K562 (cell line): ENCODE results near the gene KLHL18. TPM values are rescaled to one million over a fixed set of nuclear protein-coding genes. Genes with fewer than 3 reads are reported as not detected.

Experiments
- CEBPB ChIP-seq: fragments of 450-650 bp; IDR thresholded peaks from 2 replicates; pipeline ENCODE4 v1.6.1; 2016; ENCODE audit warnings: missing genetic modification characterization, missing compliant biosample characterization
- DNMT1 ChIP-seq: fragments of 450-650 bp; IDR thresholded peaks from 2 replicates; pipeline ENCODE4 v1.6.1; 2016; ENCODE audit warnings: antibody characterized with exemption, mild to moderate bottlenecking
- E2F3 ChIP-seq: fragments of 250-450 bp; sonication (Bioruptor Pico); IDR thresholded peaks from 2 replicates; pipeline ENCODE4 v1.4.0; 2020; ENCODE audit warnings: mild to moderate bottlenecking
- EGR1 ChIP-seq: fragments of 450-650 bp; conservative IDR thresholded peaks from 2 replicates; pipeline ENCODE4 v1.6.1; 2017; ENCODE audit warnings: mild to moderate bottlenecking
- FOXP1 ChIP-seq: sonication (generic); formaldehyde crosslinking; IDR thresholded peaks from 2 replicates; pipeline ENCODE4 v1.8.0; 2022; ENCODE audit warnings: mild to moderate bottlenecking, missing genetic modification reagents
- HDAC2 ChIP-seq: fragments of 450-650 bp; IDR thresholded peaks from 2 replicates; pipeline ENCODE4 v1.6.1; 2016; ENCODE audit warnings: mild to moderate bottlenecking
- MCM2 ChIP-seq: fragments of 450-650 bp; IDR thresholded peaks from 2 replicates; pipeline ENCODE4 v1.6.1; 2017; ENCODE audit warnings: low read depth, mild to moderate bottlenecking
- NCOA6 ChIP-seq: fragments of 450-650 bp; IDR thresholded peaks from 2 replicates; pipeline ENCODE4 v1.6.1; 2017; ENCODE audit warnings: mild to moderate bottlenecking
- PCBP2 ChIP-seq: fragments of 200-400 bp; formaldehyde crosslinking; IDR thresholded peaks from 2 replicates; pipeline ENCODE4 v1.6.1; 2018; ENCODE audit warnings: low read length, low read depth, mild to moderate bottlenecking, moderate library complexity; ENCODE audit not compliant: poor library complexity, severe bottlenecking
- PHTF2 ChIP-seq: fragments of 250-450 bp; sonication (Bioruptor Pico); IDR thresholded peaks from 2 replicates; pipeline ENCODE4 v1.5.0; 2021; ENCODE audit warnings: mild to moderate bottlenecking
- PTTG1 ChIP-seq: fragments of 450-650 bp; IDR thresholded peaks from 2 replicates; pipeline ENCODE4 v1.6.1; 2016; ENCODE audit warnings: low read depth, mild to moderate bottlenecking, missing genetic modification characterization, missing compliant biosample characterization
- TAF1 ChIP-seq: IDR thresholded peaks from 2 replicates; pipeline ENCODE4 v1.6.1; 2011; ENCODE audit warnings: mild to moderate bottlenecking, low read length, moderate library complexity; ENCODE audit not compliant: insufficient read depth, control insufficient read depth, severe bottlenecking; ENCODE audit errors: extremely low read depth
- THRAP3 ChIP-seq: fragments of 450-650 bp; IDR thresholded peaks from 2 replicates; pipeline ENCODE4 v1.6.1; 2016; ENCODE audit warnings: mild to moderate bottlenecking, inconsistent platforms, borderline replicate concordance
- ZNF134 ChIP-seq: fragments of 250-450 bp; sonication (Bioruptor Pico); conservative IDR thresholded peaks from 2 replicates; pipeline ENCODE4 v1.4.0; 2020
- ZNF24 ChIP-seq: fragments of 450-650 bp; IDR thresholded peaks from 2 replicates; pipeline ENCODE4 v1.6.1; 2016
- ZNF274 ChIP-seq: IDR thresholded peaks from 2 replicates; pipeline ENCODE4 v1.6.1; 2011; ENCODE audit warnings: low read depth, mild to moderate bottlenecking, low read length, moderate library complexity, borderline replicate concordance
- polyA plus RNA-seq, 8 experiments: library from polyadenylated mRNA; depleted of rRNA in 4 of 8; stranded (reverse) in 5 of 8; unstranded in 3 of 8; fragments of >200 nt; fragmentation: Nextera tagmentation in 2 of 8; fragmentation: Illumina TruSeq in 1 of 8; extraction: Ambion mirVana in 2 of 8; extraction: Trizol in 1 of 8; gene quantifications; 2 replicates each; pipeline versions ENCODE4 v1.2.1 to v1.2.3, GENCODE V29; 2011 to 2014; ENCODE audit warnings: inconsistent platforms in 1 of 8, missing spikeins in 1 of 8
- total RNA-seq, 7 experiments: library from RNA; depleted of rRNA in 6 of 7; stranded (reverse); fragments of >200 nt in 6 of 7; fragmentation: Illumina TruSeq in 2 of 7; extraction: Trizol in 2 of 7; gene quantifications; 2 replicates each; pipeline versions ENCODE4 v1.2.1 to v1.2.3, GENCODE V29; 2011 to 2021; ENCODE audit warnings: low replicate concordance in 1 of 7
- TF ChIP-seq, protein P1 (sequence below): sonication (generic); formaldehyde crosslinking; IDR thresholded peaks from 2 replicates; pipeline ENCODE4 v1.8.1; 2023; ENCODE audit warnings: mild to moderate bottlenecking, missing genetic modification reagents
- TF ChIP-seq, protein P2 (sequence below): fragments of 450-650 bp; formaldehyde crosslinking; conservative IDR thresholded peaks from 2 replicates; pipeline ENCODE4 v1.4.0; 2022; ENCODE audit warnings: mild to moderate bottlenecking, missing genetic modification characterization
- TF ChIP-seq, protein P3 (sequence below), 2 experiments: IDR thresholded peaks in 1 of 2; conservative IDR thresholded peaks in 1 of 2; 2 replicates each; pipeline ENCODE4 v1.6.1; 2016; ENCODE audit warnings: low read depth in 2 of 2, mild to moderate bottlenecking in 1 of 2, missing compliant biosample characterization in 1 of 2, missing genetic modification characterization in 1 of 2, moderate library complexity in 1 of 2
- TF ChIP-seq, protein P4 (sequence below): fragments of 450-650 bp; formaldehyde crosslinking; IDR thresholded peaks from 2 replicates; pipeline ENCODE4 v1.4.0; 2020; ENCODE audit warnings: mild to moderate bottlenecking

The KLHL18 gene
- total and polyA plus RNA-seq, 9 of the 15 experiments (the other 6 are each of a cell fraction or from before 2014, with no cell fraction given): 26.7 to 97.5 (median 48.7) TPM

DNA sequence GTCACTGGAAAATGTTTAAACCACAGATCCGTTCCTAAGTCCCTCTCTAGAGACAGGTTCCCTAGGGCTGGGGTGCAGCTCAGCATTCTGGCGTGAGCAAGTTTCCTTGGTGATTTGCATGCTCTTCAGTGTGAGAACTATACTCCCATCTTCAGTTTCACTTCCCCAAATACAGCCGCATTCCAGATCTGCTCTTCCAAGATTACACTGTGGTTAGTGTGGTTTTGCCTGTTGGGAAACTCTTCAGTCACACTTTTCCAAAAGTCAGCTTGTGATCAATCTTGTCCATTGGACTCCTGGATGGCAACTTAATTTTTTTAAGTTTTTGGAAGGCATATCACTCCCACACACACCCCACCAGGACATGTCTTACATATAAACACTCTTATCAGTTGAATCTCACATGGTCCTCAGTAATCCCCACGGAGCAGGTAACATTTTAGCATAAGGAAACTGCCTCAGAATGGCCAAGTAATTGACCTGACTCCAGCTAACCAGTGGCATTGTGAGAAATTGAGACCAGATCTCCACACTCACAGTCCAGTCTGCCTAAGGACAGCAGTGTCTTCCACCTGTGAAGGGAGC is 64.6 kb downstream of the KLHL18 start (continued):
- no peak for TF ChIP-seq E2F3 (CRISPR knock-in tag)
- no peak for TF ChIP-seq PTTG1 (tag)
- TF ChIP-seq PHTF2 (CRISPR knock-in tag): no peak; the same call in 1 of the 2 replicates
- no peak for TF ChIP-seq MCM2
- TF ChIP-seq PCBP2: no peak
- TF ChIP-seq FOXP1 (CRISPR knock-in tag): no peak
- TF ChIP-seq CEBPB (tag): peak; percentile 94
- no peak for TF ChIP-seq THRAP3
- TF ChIP-seq, protein P1, sequence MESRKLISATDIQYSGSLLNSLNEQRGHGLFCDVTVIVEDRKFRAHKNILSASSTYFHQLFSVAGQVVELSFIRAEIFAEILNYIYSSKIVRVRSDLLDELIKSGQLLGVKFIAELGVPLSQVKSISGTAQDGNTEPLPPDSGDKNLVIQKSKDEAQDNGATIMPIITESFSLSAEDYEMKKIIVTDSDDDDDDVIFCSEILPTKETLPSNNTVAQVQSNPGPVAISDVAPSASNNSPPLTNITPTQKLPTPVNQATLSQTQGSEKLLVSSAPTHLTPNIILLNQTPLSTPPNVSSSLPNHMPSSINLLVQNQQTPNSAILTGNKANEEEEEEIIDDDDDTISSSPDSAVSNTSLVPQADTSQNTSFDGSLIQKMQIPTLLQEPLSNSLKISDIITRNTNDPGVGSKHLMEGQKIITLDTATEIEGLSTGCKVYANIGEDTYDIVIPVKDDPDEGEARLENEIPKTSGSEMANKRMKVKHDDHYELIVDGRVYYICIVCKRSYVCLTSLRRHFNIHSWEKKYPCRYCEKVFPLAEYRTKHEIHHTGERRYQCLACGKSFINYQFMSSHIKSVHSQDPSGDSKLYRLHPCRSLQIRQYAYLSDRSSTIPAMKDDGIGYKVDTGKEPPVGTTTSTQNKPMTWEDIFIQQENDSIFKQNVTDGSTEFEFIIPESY (CRISPR knock-in tag): no peak
- peak; percentile 89 for TF ChIP-seq HDAC2
- TF ChIP-seq EGR1: no peak
- TF ChIP-seq, protein P2, sequence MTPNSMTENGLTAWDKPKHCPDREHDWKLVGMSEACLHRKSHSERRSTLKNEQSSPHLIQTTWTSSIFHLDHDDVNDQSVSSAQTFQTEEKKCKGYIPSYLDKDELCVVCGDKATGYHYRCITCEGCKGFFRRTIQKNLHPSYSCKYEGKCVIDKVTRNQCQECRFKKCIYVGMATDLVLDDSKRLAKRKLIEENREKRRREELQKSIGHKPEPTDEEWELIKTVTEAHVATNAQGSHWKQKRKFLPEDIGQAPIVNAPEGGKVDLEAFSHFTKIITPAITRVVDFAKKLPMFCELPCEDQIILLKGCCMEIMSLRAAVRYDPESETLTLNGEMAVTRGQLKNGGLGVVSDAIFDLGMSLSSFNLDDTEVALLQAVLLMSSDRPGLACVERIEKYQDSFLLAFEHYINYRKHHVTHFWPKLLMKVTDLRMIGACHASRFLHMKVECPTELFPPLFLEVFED: 0 out of 2 replicates have a peak, but pooled peaks have one; percentile 46
- TF ChIP-seq, protein P3, sequence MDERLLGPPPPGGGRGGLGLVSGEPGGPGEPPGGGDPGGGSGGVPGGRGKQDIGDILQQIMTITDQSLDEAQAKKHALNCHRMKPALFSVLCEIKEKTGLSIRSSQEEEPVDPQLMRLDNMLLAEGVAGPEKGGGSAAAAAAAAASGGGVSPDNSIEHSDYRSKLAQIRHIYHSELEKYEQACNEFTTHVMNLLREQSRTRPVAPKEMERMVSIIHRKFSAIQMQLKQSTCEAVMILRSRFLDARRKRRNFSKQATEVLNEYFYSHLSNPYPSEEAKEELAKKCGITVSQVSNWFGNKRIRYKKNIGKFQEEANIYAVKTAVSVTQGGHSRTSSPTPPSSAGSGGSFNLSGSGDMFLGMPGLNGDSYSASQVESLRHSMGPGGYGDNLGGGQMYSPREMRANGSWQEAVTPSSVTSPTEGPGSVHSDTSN (CRISPR knock-in tag; IDR thresholded peaks at IDR 0.05; ENCODE audit: low read depth): no peak
- TF ChIP-seq, protein P3 (tag; conservative IDR thresholded peaks at IDR 0.05; ENCODE audit: low read depth): peak; percentile 49
- no peak for TF ChIP-seq DNMT1
- TF ChIP-seq ZNF134: no peak
- TF ChIP-seq, protein P4, sequence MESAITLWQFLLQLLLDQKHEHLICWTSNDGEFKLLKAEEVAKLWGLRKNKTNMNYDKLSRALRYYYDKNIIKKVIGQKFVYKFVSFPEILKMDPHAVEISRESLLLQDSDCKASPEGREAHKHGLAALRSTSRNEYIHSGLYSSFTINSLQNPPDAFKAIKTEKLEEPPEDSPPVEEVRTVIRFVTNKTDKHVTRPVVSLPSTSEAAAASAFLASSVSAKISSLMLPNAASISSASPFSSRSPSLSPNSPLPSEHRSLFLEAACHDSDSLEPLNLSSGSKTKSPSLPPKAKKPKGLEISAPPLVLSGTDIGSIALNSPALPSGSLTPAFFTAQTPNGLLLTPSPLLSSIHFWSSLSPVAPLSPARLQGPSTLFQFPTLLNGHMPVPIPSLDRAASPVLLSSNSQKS (CRISPR knock-in tag): no peak
- TF ChIP-seq TAF1: no peak
- TF ChIP-seq ZNF24: no peak
- no peak for TF ChIP-seq ZNF274
- TF ChIP-seq NCOA6: no peak
